ENCODE data around the gene IL4.

Gene IL4

GRCh38 chr5:132668706-132669454 is 4.9 kb upstream of the IL4 start:
- WGBS (ENCODE audit: insufficient coverage), result 92% methylated on average over 13 of the region's 14 CpGs
- Histone ChIP-seq H3K27me3 (replicated peaks in 2 of 5; ENCODE audit: control insufficient read depth in 4 of 5, insufficient read depth in 5 of 5, low read length in 4 of 5) (no peaks in the 10 kb centered on the region), H3K27ac (ENCODE audit: insufficient read depth in 1 of 2, low read depth in 1 of 2, low read length in 2 of 2, poor library complexity in 1 of 2, severe bottlenecking in 2 of 2) (no peak overlapping the region), H3K4me3 (ENCODE audit: control insufficient read depth in 1 of 7, extremely low read depth in 1 of 7, insufficient read depth in 4 of 7, low read depth in 2 of 7, low read length in 6 of 7) (no peak overlapping the region), H3K36me3 (ENCODE audit: control insufficient read depth in 4 of 4, insufficient read depth in 4 of 4, low read length in 3 of 4) (no peaks in the 10 kb centered on the region), H3K4me1 (ENCODE audit: control extremely low read depth in 1 of 4, control insufficient read depth in 4 of 4, insufficient read depth in 4 of 4, low read length in 3 of 4) (peaks cover 0 to 5% (median under 1%) of the 10 kb centered on the region in 4 experiments), H3K9me3 (ENCODE audit: control extremely low read depth in 1 of 5, control insufficient read depth in 4 of 5, insufficient read depth in 2 of 5, low read depth in 1 of 5, low read length in 4 of 5) (no peaks in the 10 kb centered on the region)
- ChIA-PET CTCF (interaction anchor here (0.9 kb wide), 1 partner anchor 16 kb away, joined by 3 read pairs; no protein-coding TSS in a partner anchor), POLR2A (no interaction called here)
- no peak for DNase-seq

DNA sequence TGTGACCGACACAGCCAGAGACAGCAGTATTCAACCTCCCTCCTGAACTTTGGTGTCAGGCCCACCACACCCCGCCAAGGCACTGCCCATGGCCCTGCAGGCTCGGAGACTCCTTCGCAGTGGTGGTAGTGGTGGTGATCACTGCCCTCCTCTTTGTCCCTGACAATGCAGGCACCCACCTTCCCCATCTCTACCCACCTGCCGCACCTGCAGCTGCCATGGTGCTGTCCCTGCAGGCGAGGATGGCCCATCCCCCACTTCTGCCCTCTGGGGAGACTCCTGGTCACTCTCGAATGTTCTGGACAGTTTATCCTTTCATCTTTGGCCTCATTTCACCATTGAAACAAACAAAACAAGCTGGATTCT is 4.4 kb upstream of the IL4 start:
- WGBS (ENCODE audit: insufficient coverage), result 100% methylated on average over 5 of the region's 7 CpGs
- ChIA-PET POLR2A (no interaction called here), CTCF (interaction anchor here (0.9 to 1.0 kb wide), 2 partner anchors 15 to 142 kb away, joined by 3 read pairs; no protein-coding TSS in a partner anchor)
- no peak overlapping the region for H3K27ac ChIP-seq (ENCODE audit: insufficient read depth in 1 of 2, low read depth in 1 of 2, low read length in 2 of 2, poor library complexity in 1 of 2, severe bottlenecking in 2 of 2)
- no peak for DNase-seq
- peaks cover 0 to under 1% (median 0%) of the 10 kb centered on the region in 4 experiments for H3K4me1 ChIP-seq (ENCODE audit: control extremely low read depth in 1 of 4, control insufficient read depth in 4 of 4, insufficient read depth in 4 of 4, low read length in 3 of 4)
- H3K36me3 ChIP-seq (ENCODE audit: control insufficient read depth in 4 of 4, insufficient read depth in 4 of 4, low read length in 3 of 4), result no peaks in the 10 kb centered on the region
- H3K4me3 ChIP-seq (ENCODE audit: control insufficient read depth in 1 of 7, extremely low read depth in 1 of 7, insufficient read depth in 4 of 7, low read depth in 2 of 7, low read length in 6 of 7), result no peak overlapping the region
- no peaks in the 10 kb centered on the region for H3K27me3 ChIP-seq (replicated peaks in 2 of 5; ENCODE audit: control insufficient read depth in 4 of 5, insufficient read depth in 5 of 5, low read length in 4 of 5)
- H3K9me3 ChIP-seq (ENCODE audit: control extremely low read depth in 1 of 5, control insufficient read depth in 4 of 5, insufficient read depth in 2 of 5, low read depth in 1 of 5, low read length in 4 of 5), result no peaks in the 10 kb centered on the region

- no peaks in the 10 kb centered on the region for H3K4me1 ChIP-seq (ENCODE audit: control extremely low read depth in 1 of 4, control insufficient read depth in 4 of 4, insufficient read depth in 4 of 4, low read length in 3 of 4)
- no peaks in the 10 kb centered on the region for H3K27me3 ChIP-seq (replicated peaks in 2 of 5; ENCODE audit: control insufficient read depth in 4 of 5, insufficient read depth in 5 of 5, low read length in 4 of 5)
- H3K4me3 ChIP-seq (ENCODE audit: control insufficient read depth in 1 of 7, extremely low read depth in 1 of 7, insufficient read depth in 4 of 7, low read depth in 2 of 7, low read length in 6 of 7), result no peak overlapping the region
- DNase-seq, result no peak
- H3K27ac ChIP-seq (ENCODE audit: insufficient read depth in 1 of 2, low read depth in 1 of 2, low read length in 2 of 2, poor library complexity in 1 of 2, severe bottlenecking in 2 of 2), result no peak overlapping the region
- H3K36me3 ChIP-seq (ENCODE audit: control insufficient read depth in 4 of 4, insufficient read depth in 4 of 4, low read length in 3 of 4), result no peaks in the 10 kb centered on the region
- no peaks in the 10 kb centered on the region for H3K9me3 ChIP-seq (ENCODE audit: control extremely low read depth in 1 of 5, control insufficient read depth in 4 of 5, insufficient read depth in 2 of 5, low read depth in 1 of 5, low read length in 4 of 5)
- POLR2A ChIA-PET, result no interaction called here
- WGBS (ENCODE audit: insufficient coverage), result over 99% methylated on average over 12 of the region's 16 CpGs
- CTCF ChIA-PET, result interaction anchor here (0.9 to 1.0 kb wide), 2 partner anchors 15 to 143 kb away, joined by 3 read pairs; no protein-coding TSS in a partner anchor
Observed at GRCh38 chr5:132669966-132670882, 3.6 kb upstream of the IL4 start.

- DNase-seq, result no peak
- H3K27ac ChIP-seq (ENCODE audit: insufficient read depth in 1 of 2, low read depth in 1 of 2, low read length in 2 of 2, poor library complexity in 1 of 2, severe bottlenecking in 2 of 2), result no peak overlapping the region
- WGBS (ENCODE audit: insufficient coverage), result no CpG with 5 or more reads among the region's 3 CpGs
- H3K27me3 ChIP-seq (replicated peaks in 2 of 5; ENCODE audit: control insufficient read depth in 4 of 5, insufficient read depth in 5 of 5, low read length in 4 of 5), result no peaks in the 10 kb centered on the region
- CTCF ChIA-PET, result no interaction called here
- no peaks in the 10 kb centered on the region for H3K4me1 ChIP-seq (ENCODE audit: control extremely low read depth in 1 of 4, control insufficient read depth in 4 of 4, insufficient read depth in 4 of 4, low read length in 3 of 4)
- no peak overlapping the region for H3K4me3 ChIP-seq (ENCODE audit: control insufficient read depth in 1 of 7, extremely low read depth in 1 of 7, insufficient read depth in 4 of 7, low read depth in 2 of 7, low read length in 6 of 7)
- no peaks in the 10 kb centered on the region for H3K36me3 ChIP-seq (ENCODE audit: control insufficient read depth in 4 of 4, insufficient read depth in 4 of 4, low read length in 3 of 4)
- H3K9me3 ChIP-seq (ENCODE audit: control extremely low read depth in 1 of 5, control insufficient read depth in 4 of 5, insufficient read depth in 2 of 5, low read depth in 1 of 5, low read length in 4 of 5), result no peaks in the 10 kb centered on the region
- POLR2A ChIA-PET, result no interaction called here
Observed at GRCh38 chr5:132671000-132671399, 2.8 kb upstream of the IL4 start.

DNA sequence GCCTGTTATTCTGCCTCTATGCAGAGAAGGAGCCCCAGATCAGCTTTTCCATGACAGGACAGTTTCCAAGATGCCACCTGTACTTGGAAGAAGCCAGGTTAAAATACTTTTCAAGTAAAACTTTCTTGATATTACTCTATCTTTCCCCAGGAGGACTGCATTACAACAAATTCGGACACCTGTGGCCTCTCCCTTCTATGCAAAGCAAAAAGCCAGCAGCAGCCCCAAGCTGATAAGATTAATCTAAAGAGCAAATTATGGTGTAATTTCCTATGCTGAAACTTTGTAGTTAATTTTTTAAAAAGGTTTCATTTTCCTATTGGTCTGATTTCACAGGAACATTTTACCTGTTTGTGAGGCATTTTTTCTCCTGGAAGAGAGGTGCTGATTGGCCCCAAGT is 301 bp upstream of the IL4 start:
- no peaks in the 10 kb centered on the region for H3K27me3 ChIP-seq (replicated peaks in 2 of 5; ENCODE audit: control insufficient read depth in 4 of 5, insufficient read depth in 5 of 5, low read length in 4 of 5)
- no peaks in the 10 kb centered on the region for H3K4me1 ChIP-seq (ENCODE audit: control extremely low read depth in 1 of 4, control insufficient read depth in 4 of 4, insufficient read depth in 4 of 4, low read length in 3 of 4)
- no peaks in the 10 kb centered on the region for H3K9me3 ChIP-seq (ENCODE audit: control extremely low read depth in 1 of 5, control insufficient read depth in 4 of 5, insufficient read depth in 2 of 5, low read depth in 1 of 5, low read length in 4 of 5)
- ChIA-PET POLR2A (no interaction called here), CTCF (no interaction called here)
- H3K4me3 ChIP-seq (ENCODE audit: control insufficient read depth in 1 of 7, extremely low read depth in 1 of 7, insufficient read depth in 4 of 7, low read depth in 2 of 7, low read length in 6 of 7), result no peak overlapping the region
- peak in 1 of 3 donors; percentile 17 for DNase-seq
- H3K36me3 ChIP-seq (ENCODE audit: control insufficient read depth in 4 of 4, insufficient read depth in 4 of 4, low read length in 3 of 4), result no peaks in the 10 kb centered on the region
- no CpG with 5 or more reads among the region's 1 CpG for WGBS (ENCODE audit: insufficient coverage)
- H3K27ac ChIP-seq (ENCODE audit: insufficient read depth in 1 of 2, low read depth in 1 of 2, low read length in 2 of 2, poor library complexity in 1 of 2, severe bottlenecking in 2 of 2), result no peak overlapping the region

DNA sequence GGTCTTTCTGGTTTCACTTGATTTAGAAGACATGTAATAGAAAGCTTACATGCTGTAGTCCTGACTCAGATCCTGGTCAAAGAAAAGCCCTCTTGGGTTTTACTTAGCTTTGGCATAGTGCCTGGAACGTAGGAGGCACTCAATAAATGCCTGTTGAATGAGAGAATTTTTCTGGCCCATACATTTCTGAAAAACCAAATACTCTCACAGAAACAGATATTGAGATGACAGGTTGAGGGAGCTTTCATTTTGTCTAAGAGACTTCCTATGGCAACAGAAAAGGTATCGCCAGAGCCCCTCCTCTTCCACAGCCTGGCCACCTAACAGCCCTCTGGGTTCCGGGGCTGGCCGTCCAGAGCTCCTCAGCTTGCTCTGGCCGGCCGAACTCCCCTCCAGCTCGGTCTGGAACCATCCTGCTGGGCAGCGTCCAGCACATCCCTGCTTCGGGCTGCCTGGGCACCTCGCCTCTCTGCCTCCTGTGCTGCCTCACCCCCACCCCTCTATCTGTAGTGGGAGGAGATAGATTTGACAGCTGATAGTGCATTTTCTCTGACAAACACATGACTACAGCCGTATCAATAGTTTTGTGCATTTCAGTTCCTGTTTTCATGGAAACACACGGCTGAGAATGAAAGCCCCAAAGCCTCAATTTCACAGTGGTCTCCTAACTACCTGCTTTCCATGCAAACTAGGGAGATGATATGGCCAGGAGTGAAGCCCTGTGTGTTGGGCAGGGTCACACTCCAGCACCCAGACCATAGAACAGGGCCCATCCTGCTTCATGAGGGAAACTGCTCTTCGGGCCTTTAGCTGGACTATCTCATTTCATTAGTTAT is 1.1 kb downstream of the IL4 start:
- Histone ChIP-seq H3K27me3 (replicated peaks in 2 of 5; ENCODE audit: control insufficient read depth in 4 of 5, insufficient read depth in 5 of 5, low read length in 4 of 5) (no peaks in the 10 kb centered on the region), H3K9me3 (ENCODE audit: control extremely low read depth in 1 of 5, control insufficient read depth in 4 of 5, insufficient read depth in 2 of 5, low read depth in 1 of 5, low read length in 4 of 5) (no peaks in the 10 kb centered on the region), H3K4me1 (ENCODE audit: control extremely low read depth in 1 of 4, control insufficient read depth in 4 of 4, insufficient read depth in 4 of 4, low read length in 3 of 4) (no peaks in the 10 kb centered on the region), H3K36me3 (ENCODE audit: control insufficient read depth in 4 of 4, insufficient read depth in 4 of 4, low read length in 3 of 4) (no peaks in the 10 kb centered on the region), H3K4me3 (ENCODE audit: control insufficient read depth in 1 of 7, extremely low read depth in 1 of 7, insufficient read depth in 4 of 7, low read depth in 2 of 7, low read length in 6 of 7) (no peak overlapping the region), H3K27ac (ENCODE audit: insufficient read depth in 1 of 2, low read depth in 1 of 2, low read length in 2 of 2, poor library complexity in 1 of 2, severe bottlenecking in 2 of 2) (no peak overlapping the region)
- CTCF ChIA-PET, result interaction anchor here (1.3 kb wide), 1 partner anchor 20 kb away, joined by 3 read pairs; no protein-coding TSS in a partner anchor
- 88% methylated on average over 10 of the region's 13 CpGs for WGBS (ENCODE audit: insufficient coverage)
- DNase-seq, result no peak
- POLR2A ChIA-PET, result no interaction called here
